ENCODE measurements around the gene GPR143. TPM values are rescaled to one million over a fixed set of nuclear protein-coding genes. Genes with fewer than 3 reads are reported as not detected.

GPR143 gene
- total and polyA plus RNA-seq, 10 of the 15 experiments (the other 5 are each of a cell fraction or from before 2014, with no cell fraction given) = 0.05 to 0.31 (median 0.15) TPM; not detected in 5

- Histone ChIP-seq H3K79me2 (ENCODE audit: control insufficient read depth, insufficient read depth, low read length) (no peaks in the 10 kb centered on the region), H3K4me3 (no peak overlapping the region), H2AFZ (ENCODE audit: control insufficient read depth, low read depth, low read length) (no peak overlapping the region), H3K27me3 (replicated peaks in 1 of 2; ENCODE audit: control insufficient read depth in 2 of 2, insufficient read depth in 2 of 2, low read length in 1 of 2) (no peaks in the 10 kb centered on the region), H3K27ac (ENCODE audit: control insufficient read depth, insufficient read depth) (no peak overlapping the region), H3K4me1 (ENCODE audit: control insufficient read depth, insufficient read depth, low read length) (no peaks in the 10 kb centered on the region), H3K36me3 (ENCODE audit: control insufficient read depth in 2 of 2, insufficient read depth in 2 of 2, low read length in 1 of 2) (no peaks in the 10 kb centered on the region), H3K4me2 (ENCODE audit: control insufficient read depth, insufficient read depth) (no peak overlapping the region), H3K9me3 (replicated peaks; ENCODE audit: control insufficient read depth, insufficient read depth, low read length) (peaks cover 1% of the 10 kb centered on the region; the same call in 1 of the 3 replicates), H4K20me1 (ENCODE audit: control insufficient read depth, insufficient read depth) (no peaks in the 10 kb centered on the region), H3K9ac (ENCODE audit: control insufficient read depth, insufficient read depth, low read length) (no peak overlapping the region)
- intact Hi-C loops (cut with micrococcal nuclease; ENCODE audit: unreplicated experiment) = no loop called here
- ChIA-PET SMC1A (ENCODE audit: uncharacterized antibody, unreplicated experiment) (no interaction called here), CTCF (no interaction called here), RAD21 (ENCODE audit: unreplicated experiment) (no interaction called here), POLR2A (no interaction called here)
- 37% methylated on average over 5 of the region's 5 CpGs for WGBS (ENCODE audit: insufficient coverage, insufficient replicate concordance, low lambda C conversion rate, missing lambda C conversion rate)
- no peak for ATAC-seq
- DNase-seq (ENCODE audit: low read depth, low spot score) = no peak
- no peak for FAIRE-seq
- no TSS peak for BruUV-seq (replicated peaks)
- in situ Hi-C loops (cut with MboI) = no loop called here
- TF ChIP-seq FOS (IDR thresholded peaks at IDR 0.05; ENCODE audit: borderline replicate concordance, extremely low read depth, insufficient read length) (no peak), MTA2 (IDR thresholded peaks at IDR 0.05; ENCODE audit: low read depth) (no peak), ATF7 (IDR thresholded peaks at IDR 0.05; ENCODE audit: low read depth) (no peak), SIN3A (IDR thresholded peaks at IDR 0.05; ENCODE audit: low read depth, low read length) (no peak), USF2 (IDR thresholded peaks at IDR 0.05; ENCODE audit: borderline replicate concordance, low read depth, low read length) (no peak), SKIL (IDR thresholded peaks at IDR 0.05; ENCODE audit: low read depth, poor library complexity, severe bottlenecking) (no peak), PBX3 (IDR thresholded peaks at IDR 0.05; ENCODE audit: insufficient replicate concordance, low read depth, low read length) (no peak), ZBTB4 (CRISPR knock-in tag; IDR thresholded peaks at IDR 0.05) (no peak), NKRF (conservative IDR thresholded peaks at IDR 0.05) (no peak), DPF2 (IDR thresholded peaks at IDR 0.05) (no peak), ZNF24 (IDR thresholded peaks at IDR 0.05) (no peak), SUPT20H (IDR thresholded peaks at IDR 0.05; ENCODE audit: borderline replicate concordance, control insufficient read depth, low read depth, low read length) (no peak)
These were observed 36.3 kb downstream of the GPR143 start for GRCh38 chrX:9729171-9729885.

All from GM12878 (cell line).